Articular chondrocyte of knee joint (primary cell): Measurements from ENCODE around the gene SLC2A2. TPM values are rescaled to one million over a fixed set of nuclear protein-coding genes. Genes with fewer than 3 reads are reported as not detected.

Experiments
- small RNA-seq: library from RNA; depleted of rRNA; stranded (forward); fragments of <200 nt; gene quantifications from one replicate; pipeline ENCODE3, GENCODE V24; 2012
- total RNA-seq: library from RNA; depleted of rRNA; stranded (reverse); fragments of >200 nt; gene quantifications from 2 replicates; pipeline ENCODE4 v1.2.3, GENCODE V29; 2012

The SLC2A2 gene
- not detected in 2 replicates for total RNA-seq

DNA sequence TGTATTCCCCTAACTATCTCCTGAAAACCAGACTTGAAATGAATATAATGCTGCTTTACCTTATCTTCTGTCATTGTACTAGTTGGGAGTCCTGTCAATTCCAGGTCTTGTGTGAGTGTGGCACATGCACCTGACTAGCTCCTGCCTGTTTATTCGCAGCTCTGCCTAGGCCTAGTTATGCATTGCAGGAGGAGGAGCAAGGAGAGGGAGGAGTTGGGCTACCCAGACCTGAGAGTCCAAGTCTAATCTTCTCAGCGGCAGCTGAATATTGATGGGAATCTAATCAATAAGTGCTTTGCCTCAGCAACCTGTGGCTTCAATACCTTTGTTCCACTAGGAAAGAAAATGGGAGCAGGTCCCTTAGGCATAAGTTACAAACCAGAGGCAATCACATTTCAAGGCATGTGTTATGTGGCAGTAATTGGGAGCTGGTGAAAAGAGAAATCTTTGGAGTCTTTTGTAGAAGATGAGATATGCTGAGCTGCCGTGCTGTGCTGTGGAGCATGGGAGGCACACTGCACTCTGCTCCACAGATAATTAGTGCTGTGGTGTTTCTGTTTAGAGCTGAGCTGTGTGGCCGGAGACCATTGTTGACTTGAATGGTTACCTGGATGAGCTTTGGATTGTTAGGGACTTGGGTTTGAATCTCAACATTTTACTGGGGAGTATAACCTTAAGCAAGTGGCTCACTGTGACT, at the start of gene SLC2A2:
SLC2A2 (minus strand) TSS at position 124 of the 697 bp plus-strand sequence; CDS start at position 74, 50 bp downstream.

Small RNA genes within 50 kb of the gene (small RNA-seq; reads per million reads assigned to genes)
- not detected for gene RNU1-70P

Other genes starting within 250 kb of the SLC2A2 start
- gene RPL22L1, start 156.5 kb downstream of the SLC2A2 start, total RNA-seq = 190 and 306 TPM in 2 replicates
- 8.0 and 9.2 TPM in 2 replicates for gene EIF5A2, start 118.1 kb downstream of the SLC2A2 start, total RNA-seq